ENCODE data around the gene SSBP2.

SSBP2 gene

GRCh38 chr5:81525690-81526089, 225.2 kb downstream of the SSBP2 start:
- no peak for TF ChIP-seq FOXP2 (optimal IDR thresholded peaks at IDR 0.05; ENCODE audit: borderline replicate concordance, extremely low read depth, extremely low read length, insufficient read depth)
- no peak for TF ChIP-seq SIN3A (IDR thresholded peaks at IDR 0.05; ENCODE audit: borderline replicate concordance, insufficient read depth, low read length)
- no peak for TF ChIP-seq TAF1 (IDR thresholded peaks at IDR 0.05; ENCODE audit: borderline replicate concordance, insufficient read depth, low read length)
- no peak for TF ChIP-seq REST (IDR thresholded peaks at IDR 0.05; ENCODE audit: insufficient read depth in 1 of 2, low read depth in 2 of 2, low read length in 2 of 2)
- no peak for TF ChIP-seq POLR2AphosphoS5 (IDR thresholded peaks at IDR 0.05; ENCODE audit: low read depth, low read length)

GRCh38 chr5:81524015-81524414, 226.9 kb downstream of the SSBP2 start:
- TF ChIP-seq TAF1 (IDR thresholded peaks at IDR 0.05; ENCODE audit: borderline replicate concordance, insufficient read depth, low read length) = no peak
- TF ChIP-seq FOXP2 (optimal IDR thresholded peaks at IDR 0.05; ENCODE audit: borderline replicate concordance, extremely low read depth, extremely low read length, insufficient read depth) = no peak

GRCh38 chr5:81522571-81522970, 228.3 kb downstream of the SSBP2 start:
- no peak for TF ChIP-seq TAF1 (IDR thresholded peaks at IDR 0.05; ENCODE audit: borderline replicate concordance, insufficient read depth, low read length)
- no peak for TF ChIP-seq REST (IDR thresholded peaks at IDR 0.05; ENCODE audit: insufficient read depth in 1 of 2, low read depth in 2 of 2, low read length in 2 of 2)
- TF ChIP-seq SIN3A (IDR thresholded peaks at IDR 0.05; ENCODE audit: borderline replicate concordance, insufficient read depth, low read length) = no peak
- no peak for TF ChIP-seq FOXP2 (optimal IDR thresholded peaks at IDR 0.05; ENCODE audit: borderline replicate concordance, extremely low read depth, extremely low read length, insufficient read depth)
- no peak for TF ChIP-seq POLR2AphosphoS5 (IDR thresholded peaks at IDR 0.05; ENCODE audit: low read depth, low read length)

- no peak for TF ChIP-seq POLR2AphosphoS5 (IDR thresholded peaks at IDR 0.05; ENCODE audit: low read depth, low read length)
- no peak for TF ChIP-seq TAF1 (IDR thresholded peaks at IDR 0.05; ENCODE audit: borderline replicate concordance, insufficient read depth, low read length)
- no peak for TF ChIP-seq FOXP2 (optimal IDR thresholded peaks at IDR 0.05; ENCODE audit: borderline replicate concordance, extremely low read depth, extremely low read length, insufficient read depth)
- TF ChIP-seq SIN3A (IDR thresholded peaks at IDR 0.05; ENCODE audit: borderline replicate concordance, insufficient read depth, low read length) = no peak
- no peak for TF ChIP-seq REST (IDR thresholded peaks at IDR 0.05; ENCODE audit: insufficient read depth in 1 of 2, low read depth in 2 of 2, low read length in 2 of 2)
Observed at GRCh38 chr5:81520769-81521168, 230.1 kb downstream of the SSBP2 start.

- TF ChIP-seq FOXP2 (optimal IDR thresholded peaks at IDR 0.05; ENCODE audit: borderline replicate concordance, extremely low read depth, extremely low read length, insufficient read depth) (no peak), SIN3A (IDR thresholded peaks at IDR 0.05; ENCODE audit: borderline replicate concordance, insufficient read depth, low read length) (no peak), TAF1 (IDR thresholded peaks at IDR 0.05; ENCODE audit: borderline replicate concordance, insufficient read depth, low read length) (no peak), REST (IDR thresholded peaks at IDR 0.05; ENCODE audit: insufficient read depth in 1 of 2, low read depth in 2 of 2, low read length in 2 of 2) (no peak), POLR2AphosphoS5 (IDR thresholded peaks at IDR 0.05; ENCODE audit: low read depth, low read length) (no peak)
Observed at GRCh38 chr5:81519217-81519905, 231.5 kb downstream of the SSBP2 start.

All from PFSK-1 (cell line).